HuH-7 (cell line): ENCODE data around the gene CASQ2.

Experiments used
- DNase-seq: peaks from one replicate; pipeline ENCODE4 v3.0.0; 2011; ENCODE audit warnings: low spot score

CASQ2 gene

DNA sequence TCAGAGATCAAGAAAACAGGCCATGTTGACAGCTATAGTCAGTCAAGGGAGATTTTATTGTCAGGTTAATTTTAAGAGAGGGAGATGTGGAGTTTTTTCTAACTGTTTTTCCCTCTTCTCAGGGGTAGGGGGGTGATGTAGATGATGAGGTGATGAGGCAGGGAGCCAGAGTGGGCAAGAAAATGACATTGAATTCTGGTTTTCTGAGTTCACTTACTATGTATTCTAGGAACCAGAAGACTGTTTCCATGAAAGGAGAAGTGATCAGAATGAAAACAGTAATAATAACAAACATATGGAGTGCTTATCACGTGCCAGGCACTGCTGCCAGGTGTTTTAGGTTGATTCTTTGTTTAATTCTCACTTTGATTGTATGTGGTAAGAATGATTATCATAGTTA is 40.2 kb downstream of the CASQ2 start:
- DNase-seq, result no peak

DNA sequence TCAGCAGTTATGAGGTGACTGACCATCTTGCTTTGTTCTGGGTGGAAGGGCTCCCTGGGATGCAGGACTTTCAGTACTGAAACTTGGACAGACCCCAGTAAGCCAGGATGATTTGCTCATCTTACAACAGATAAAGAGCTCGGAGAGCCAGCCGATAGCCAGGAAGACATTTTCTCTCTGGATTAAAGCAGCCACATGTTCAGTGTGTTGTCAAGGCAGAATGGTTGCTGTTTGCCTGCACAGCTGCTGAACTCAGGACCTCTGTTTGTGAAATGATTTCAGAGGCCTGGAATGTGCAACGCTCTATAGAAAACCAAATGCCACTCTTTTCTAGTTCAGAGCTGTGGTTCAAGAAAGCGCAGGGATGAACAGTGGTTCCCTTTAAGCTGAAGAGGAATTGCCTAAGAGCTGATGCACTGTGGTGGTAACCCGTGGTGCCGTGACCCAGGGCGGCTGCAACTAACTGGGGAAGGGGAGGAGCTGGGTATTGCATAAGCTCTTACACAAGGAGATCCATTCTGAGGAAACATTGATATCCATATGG is 40.7 kb downstream of the CASQ2 start:
- peak; percentile 44 for DNase-seq

DNA sequence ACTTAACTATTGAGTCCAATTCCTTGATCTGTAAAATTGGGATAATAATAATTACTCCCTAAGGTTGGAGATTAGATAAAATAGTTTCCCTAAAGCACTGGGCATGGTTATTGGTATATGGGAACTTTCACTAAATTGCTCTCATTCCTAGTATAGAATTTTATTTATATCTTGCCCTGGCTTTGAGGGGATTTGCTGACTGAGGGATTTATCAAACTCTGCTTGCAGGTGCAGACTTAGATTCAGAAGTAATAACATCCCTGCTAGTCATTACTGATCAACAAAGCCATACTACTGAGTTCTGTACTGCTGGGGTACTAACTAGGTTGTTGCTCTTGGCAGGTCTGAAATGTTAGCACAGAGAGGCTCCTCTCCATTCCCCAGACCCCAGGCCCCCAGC is 41.9 kb downstream of the CASQ2 start:
- DNase-seq, result no peak

DNA sequence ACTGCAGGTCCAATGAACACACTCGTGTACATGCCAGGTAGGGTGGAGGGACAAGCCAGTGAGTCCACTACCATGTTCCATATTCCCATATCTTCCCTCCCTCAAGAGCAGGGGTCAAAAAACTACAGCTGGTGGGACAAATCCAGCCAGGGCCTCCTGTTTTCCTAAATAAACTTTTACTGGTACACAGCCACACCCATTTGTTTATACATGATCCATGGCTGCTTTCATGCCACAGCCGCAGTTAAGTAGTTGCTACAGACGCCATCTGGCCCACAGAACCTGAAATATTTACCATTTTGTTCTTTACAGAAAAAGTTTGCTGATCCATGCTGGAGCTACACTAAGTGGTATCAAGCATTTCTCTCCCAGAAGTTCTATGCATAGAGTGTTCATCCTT is 42.4 kb downstream of the CASQ2 start:
- no peak for DNase-seq

DNA sequence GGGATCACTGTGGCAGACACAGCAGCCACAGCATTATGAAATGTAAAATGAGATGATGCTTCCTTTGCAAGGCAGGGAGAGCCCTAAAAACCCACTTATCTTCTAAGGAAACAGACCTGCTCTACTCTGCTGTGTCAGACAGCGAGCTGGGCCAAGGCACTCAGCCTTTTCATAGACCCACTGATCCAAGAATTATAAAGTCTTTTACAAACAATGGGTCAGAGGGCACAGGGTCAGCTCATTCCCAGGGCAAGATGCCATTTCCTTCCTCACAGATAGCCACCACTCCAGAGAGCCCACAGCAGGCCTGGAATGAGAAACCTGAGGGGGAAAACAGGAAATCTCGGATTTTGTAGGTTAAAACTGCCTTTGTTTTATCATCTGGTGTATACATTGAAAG is 42.9 kb downstream of the CASQ2 start:
- no peak for DNase-seq

DNA sequence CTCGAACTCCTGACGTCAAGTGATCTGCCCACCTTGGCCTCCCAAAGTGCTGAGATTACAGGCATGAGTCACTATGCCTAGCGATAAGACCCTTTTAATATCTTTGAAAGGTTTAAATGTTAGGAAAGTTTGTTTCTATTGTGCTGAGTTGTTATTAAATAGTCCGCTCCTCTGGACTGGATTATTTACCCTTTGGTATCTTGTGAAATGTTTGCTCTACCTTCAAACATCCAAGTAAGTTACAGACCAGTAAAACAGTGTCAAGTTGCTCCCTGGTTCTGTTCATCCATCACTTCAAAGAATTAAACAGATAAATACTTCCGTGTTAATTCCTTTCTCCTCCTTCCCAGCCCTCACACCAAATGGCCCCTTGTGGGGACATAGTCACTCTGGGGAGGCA is 44.8 kb downstream of the CASQ2 start:
- DNase-seq, result no peak

DNA sequence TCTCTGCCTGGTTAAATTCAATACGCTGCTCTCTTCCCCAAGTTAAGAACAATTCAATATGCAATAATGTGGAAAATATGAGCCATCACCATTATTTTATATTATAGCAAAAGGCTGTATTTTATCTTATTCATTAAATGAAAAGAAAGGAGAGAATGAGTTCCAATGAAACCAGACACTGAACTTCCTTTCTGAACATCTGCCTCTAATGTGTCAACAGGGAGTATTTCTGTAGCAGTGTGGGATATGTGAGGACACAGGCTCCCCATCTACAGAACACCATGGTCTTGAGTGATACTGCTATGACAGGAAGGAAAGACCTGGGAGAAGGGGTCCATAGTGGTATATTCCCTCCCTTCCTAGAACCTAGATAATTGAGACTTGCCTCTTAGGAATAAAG is 46.3 kb downstream of the CASQ2 start:
- DNase-seq, result no peak

DNA sequence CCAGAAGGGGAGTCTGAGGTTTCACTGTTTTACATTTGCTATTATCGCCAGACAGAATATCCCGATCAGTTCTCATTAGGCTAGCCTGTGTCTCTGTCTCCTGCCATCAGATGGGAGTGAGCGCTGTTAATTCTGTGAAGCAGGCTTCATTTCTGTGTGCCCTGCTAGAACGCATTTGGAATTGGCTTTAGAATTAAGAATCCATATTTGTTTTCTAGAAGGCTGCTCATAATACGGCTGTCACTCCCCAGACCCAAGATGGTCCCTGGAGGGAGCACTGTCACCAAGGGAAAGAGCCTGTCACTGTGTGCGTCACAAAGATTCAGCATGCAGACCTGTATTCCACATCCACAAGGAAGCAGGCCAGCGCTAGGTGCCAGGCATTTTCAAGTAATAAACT is 49.2 kb downstream of the CASQ2 start:
- DNase-seq, result no peak

DNA sequence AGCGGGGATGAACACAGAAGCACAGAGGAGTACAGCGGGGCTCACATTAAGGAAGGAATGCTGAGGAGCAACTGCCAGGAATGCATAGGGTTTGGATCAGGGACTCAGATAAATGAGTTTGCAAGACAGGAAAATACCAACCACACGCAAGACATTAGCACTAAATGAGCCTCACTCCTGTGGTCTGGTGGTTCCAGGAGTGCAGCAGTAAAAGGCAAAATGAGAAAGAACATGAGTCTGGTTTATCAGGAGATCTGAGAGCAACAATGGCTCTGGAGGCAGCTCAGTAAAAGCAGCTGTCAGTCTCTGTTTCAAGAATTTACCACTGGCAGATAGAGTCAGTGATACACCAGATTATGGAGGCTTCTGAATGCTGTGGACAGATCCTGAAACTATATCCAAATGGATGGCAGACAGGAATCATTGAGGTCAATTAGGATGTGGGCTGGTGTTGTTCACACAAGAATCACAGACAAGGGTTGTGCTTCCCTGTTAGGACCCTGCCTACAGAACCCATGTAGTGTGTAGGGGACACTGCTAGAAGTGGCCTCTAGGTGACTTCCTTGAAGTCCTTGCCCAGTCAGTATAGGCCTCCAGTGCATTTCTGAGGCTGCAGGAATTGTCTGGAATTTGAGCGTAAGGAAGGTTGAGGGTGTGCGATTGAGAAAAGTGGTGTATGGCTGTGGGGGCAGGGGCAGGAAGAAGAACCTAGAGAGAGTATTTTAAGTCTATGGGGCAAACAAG is 50.3 kb downstream of the CASQ2 start:
- DNase-seq, result no peak

DNA sequence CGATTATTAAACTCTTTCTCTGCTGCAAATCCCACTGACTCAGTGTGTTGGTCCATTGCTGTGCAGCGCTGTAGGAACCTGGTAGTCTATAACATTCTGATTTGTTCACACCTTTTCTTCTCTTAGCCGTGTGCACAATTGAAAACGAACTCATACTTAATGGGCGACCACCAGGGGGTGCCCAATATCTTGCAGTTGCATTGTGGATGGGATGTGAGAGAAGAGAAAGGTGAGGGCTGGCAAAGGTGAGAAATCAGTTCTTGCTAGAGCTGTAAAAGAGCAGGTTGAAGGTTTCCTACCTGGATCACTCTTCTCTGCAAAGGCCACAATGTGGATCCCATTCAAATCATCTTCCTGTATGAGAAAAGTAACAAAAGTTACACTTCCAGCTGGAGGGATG is 51.0 kb downstream of the CASQ2 start:
- peak; percentile 11 for DNase-seq

DNA sequence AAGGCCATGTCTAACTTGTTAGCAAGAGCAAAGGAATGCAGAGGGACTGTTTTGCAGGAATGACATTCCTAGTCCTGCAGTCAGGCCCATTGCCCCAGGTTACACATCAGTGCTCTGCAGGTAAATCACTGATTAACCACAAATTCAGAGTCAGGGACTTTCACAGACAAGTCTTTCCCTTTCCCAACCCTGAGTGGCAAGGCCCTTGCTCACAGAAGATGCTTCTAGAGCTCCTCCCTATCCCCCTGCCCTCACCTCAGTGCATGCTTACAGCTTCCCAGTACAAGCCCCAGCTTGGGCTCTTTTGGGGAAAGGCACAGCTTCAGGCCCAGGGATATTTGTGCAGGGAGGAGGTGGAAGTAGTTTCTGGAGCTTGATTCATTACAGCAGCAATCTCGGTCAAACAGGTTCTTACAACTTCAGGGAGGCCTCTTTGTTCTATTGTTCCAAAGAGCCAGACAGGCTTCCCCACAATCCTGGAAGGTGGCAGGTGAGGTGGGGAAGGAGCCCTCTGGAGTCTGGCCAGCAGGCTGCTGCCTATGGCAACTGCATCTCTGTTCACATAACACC is 53.9 kb downstream of the CASQ2 start:
- no peak for DNase-seq

DNA sequence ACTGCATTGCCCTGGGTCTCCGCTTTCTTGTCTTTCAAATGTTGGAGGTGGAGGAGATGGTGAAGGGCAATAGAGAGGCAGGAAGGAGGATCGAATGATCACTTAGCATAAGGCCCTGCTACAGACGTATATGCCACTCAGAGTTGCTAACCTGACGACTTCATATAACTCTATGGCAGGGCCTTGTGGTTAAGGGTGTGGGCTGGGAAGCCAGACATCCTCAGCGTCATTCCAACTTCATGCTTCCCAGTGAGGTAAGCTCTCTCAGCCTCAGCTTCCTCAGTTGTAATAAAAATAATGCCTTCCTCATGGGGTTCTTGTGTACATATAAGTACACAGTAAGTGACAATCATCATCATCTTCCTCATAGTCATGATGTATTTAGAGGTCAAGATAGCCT is 54.6 kb downstream of the CASQ2 start:
- DNase-seq, result no peak

DNA sequence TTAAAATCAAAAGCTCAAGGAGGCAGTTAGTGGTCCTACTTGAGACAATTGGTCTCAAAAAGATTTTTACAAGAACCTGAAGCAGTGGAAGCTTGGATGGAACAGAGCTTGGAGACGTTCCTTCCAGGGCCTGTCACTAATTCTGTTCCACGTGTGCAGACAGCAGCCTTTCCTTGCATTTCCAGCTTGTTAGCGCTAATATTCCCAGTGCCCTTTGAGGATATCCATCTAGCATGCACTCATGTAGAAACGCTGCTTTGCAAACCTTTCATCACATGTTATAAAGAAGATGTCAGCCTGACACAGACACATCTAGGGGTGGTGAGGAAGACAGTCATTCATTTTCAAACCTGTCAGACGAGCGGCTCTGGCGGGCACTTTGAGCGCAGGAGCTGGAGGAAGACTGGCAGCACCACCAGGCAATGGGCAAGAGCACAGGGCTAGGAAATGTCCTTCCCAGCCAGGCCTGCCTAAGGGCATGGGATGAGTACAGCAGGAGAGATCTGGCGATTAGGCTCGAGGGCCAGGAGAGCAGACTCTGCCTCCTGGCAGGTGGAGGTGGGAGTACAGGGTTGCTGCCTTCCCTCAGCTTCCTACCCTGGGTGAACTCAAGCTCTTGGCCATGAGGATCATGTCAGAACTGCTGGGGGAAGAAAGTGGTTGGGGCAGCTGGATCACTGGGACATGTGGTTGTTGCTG is 55.5 kb downstream of the CASQ2 start:
- DNase-seq, result no peak

DNA sequence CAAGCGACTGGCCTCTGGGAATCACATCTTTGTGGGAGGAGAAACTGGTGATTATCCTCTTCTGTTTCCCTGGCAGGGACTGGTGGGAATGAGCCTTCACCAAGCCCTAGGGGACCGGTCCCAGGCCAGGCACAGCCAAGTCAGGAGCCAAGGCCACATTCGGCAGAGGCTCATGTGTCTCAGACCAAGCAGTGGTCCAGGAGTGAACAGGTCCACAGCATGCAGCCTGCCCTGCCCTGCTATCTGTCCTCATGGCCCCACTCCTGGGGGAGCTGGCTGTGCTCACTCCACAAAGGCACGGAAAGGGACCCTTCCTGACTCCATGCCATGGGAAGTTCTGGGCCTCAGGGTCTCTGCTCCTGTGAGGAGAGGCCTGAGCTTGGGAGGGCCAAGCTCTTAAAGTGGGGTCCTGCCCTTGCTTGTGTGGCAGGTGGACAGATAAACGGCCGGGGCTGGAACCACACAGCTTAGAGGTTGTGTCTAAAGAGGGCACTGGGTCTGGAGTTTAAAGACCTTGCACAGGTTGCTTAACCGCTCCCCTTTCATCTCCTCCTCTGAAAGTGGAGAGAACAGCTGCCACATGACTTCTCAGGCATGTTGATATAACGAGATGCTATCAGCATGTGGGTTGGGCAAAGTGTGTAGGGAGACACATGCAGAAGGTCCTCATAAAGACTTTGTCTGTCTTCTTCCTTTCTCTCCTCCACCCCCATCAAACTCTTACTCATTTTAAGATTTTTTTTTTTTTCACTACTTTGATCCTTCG is 57.5 kb downstream of the CASQ2 start:
- DNase-seq, result peak; percentile 10

DNA sequence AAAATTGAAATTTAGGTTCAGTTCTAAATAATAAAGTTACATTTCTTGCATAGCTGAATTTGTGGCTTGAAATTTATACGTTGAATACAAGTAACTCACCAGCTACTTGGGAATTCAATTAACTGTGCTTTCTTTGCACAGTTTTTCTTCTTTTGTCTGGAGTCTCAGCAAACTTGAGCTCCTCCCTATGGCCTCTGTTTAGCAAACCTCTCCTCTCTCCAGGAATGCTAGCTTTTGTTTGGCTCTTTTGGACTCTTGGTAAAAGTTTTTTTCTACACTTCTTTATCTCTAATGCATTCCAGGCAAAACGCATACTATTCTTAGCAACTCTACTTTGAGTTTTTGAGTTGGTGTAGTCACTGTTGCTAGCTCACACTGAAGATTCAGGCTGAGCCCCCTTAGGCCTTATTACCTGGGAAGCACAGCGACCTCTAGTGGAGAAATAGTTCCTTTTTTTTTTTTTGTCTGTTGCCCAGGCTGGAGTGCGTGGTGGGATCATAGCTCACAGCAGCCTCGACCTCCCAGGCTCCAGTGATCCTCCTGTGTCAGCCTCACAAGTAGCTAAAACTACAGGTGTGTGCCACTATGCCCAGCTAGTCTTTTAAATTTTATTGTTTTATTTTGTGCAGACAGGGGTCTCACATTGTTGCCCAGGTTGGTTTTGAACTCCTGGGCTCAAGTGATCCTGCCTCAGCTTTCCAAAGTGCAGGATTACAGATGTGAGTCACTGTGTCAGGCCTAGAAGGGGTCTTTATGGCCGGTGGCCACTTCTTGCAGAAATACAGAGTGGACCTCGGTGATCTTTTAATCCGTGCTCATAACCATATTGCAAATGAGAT is 61.7 kb downstream of the CASQ2 start:
- peak; percentile 31 for DNase-seq

DNA sequence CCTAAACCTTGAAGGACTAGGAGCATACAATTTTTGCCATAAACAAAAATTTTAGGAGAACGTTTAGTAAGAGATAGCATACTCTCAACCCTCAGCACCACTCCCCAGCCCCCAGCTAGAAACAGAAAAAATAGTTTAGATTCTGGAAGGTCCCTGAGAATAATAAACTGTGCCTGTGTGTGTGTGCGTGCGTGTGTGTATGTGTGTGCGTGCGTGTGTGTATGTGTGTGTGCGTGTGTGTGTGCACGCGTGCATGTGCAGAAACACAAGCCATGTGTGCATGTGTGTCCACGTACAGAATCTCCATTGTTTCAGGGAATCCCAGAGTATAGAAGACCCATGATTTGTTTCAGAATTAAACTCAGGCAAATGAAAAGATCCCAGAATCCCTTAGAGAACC is 62.6 kb downstream of the CASQ2 start:
- no peak for DNase-seq

DNA sequence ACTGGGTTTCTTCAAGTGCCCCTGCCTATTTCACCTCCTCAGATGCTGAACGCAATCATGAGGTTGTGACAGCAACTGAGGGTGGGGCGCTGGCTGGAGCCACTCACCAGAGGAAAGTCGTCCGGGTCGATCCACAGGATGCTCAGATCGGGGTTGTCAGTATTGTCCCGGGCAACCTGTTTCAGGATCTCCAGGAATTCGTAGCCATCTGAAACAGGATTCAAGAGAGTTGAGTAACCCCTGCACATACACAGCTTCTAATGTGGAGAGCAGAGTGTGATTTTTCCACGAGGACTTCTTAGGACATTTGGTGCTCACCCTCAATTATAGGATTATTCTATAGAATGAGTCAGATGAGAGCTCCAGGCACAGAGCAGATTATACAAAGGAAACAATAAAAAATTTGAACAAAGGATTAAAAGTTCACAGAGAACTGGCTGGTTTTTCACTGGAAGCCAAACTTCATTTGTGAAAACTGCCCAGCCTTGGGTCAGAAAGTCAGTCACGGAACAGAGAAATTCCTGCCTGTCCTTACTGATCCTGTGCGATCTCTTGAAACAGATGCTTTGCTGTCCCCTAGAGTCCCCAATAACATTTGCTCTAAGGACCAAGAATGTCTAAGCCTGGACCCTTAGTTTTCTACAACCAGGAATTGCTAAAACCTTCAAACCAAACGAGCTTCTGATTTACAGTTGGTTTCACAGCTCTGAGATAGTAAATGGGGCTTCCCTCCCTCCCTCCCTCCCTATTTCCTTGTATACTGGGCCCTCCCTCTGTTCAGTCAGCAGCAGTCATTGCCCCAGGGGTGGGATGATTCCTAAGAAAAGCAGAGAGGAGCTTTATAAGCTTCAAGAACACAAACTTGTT is 63.2 kb downstream of the CASQ2 start:
- no peak for DNase-seq

DNA sequence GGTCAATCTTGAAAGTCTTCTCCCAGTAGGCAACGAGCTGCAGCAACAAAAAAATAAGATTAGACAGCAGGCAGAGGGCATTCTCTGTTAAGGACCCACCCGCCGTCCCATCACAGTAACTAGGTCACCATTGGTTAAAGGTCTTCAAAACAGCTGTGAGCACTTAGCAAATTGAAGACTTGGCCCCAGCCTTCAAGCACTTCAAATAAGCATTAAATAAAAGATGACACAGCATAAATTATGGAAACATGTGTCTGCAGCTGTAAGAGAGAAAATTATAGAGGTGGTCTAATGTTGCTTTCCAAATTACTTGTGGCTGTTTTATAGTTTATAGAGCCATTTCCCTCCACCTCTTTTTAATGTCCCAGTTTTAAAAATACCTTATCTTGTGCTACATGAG is 65.6 kb downstream of the CASQ2 start:
- no peak for DNase-seq

DNA sequence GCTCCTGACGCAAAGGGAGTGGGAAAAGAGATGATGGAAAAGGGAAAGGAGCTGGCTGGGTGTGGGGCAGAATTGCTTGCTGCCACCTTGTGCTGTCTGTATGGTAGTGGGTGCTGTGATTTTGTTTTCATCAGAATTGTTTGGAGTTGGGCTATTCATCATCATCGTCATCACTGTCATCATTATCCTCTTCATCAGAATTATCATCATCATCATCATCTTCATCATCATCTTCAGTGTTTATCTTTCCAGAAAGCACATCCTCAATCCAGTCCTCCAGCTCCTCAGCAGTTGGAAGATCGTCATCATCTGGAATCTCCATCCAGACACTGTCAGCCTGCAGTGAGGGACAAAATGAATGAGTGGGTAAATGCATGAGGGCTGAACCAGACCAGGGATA is 67.4 kb downstream of the CASQ2 start:
- DNase-seq, result no peak

DNA sequence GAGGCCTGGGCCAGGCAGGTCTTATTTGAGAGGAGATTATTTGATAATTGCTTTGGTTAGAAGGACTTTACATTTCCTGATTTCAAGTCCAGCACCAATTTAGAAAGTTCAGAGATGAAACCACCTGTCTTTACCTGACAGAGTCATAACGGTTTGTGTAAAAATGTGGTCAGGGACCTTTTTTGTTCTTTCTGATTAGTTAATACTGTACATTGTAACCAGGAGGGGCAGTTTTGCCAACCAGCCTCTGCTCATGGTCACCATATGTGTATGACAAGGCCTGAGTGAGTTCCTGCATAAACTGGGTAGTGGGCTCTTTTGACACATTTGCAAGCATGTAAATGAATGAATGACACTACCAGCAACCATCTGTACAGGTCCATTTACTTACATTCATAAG is 70.9 kb downstream of the CASQ2 start:
- no peak for DNase-seq

DNA sequence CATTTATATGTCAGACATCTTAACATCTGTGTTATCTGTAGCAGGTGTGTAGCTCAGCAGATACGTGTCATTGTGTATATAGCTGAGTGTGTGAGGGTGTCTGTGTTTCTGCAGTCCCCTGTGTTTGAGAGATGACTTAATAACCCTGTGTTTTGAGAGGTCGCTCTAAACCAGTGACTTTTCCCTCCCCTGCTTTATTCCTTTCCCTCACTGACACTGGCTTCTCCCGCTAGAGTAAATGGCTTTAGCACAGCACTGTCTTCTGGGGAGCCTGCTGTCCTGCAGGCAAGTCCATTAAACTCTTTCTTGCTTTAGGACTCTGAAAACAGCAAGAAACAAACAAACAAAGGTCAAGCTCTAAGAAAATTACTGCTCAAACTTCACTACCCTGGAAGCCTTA is 73.7 kb downstream of the CASQ2 start:
- no peak for DNase-seq
